Tracheal epithelial cell (primary cell): ENCODE data around the gene LRRC42. TPM values are rescaled to one million over a fixed set of nuclear protein-coding genes. Genes with fewer than 3 reads are reported as not detected.

Experiments
- total RNA-seq: library from RNA; depleted of rRNA; stranded (reverse); fragments of >200 nt; gene quantifications from 2 replicates; pipeline ENCODE4 v1.2.1, GENCODE V29; 2014

Gene LRRC42
- total RNA-seq: 50.7 and 52.3 TPM in 2 replicates

GRCh38 chr1:53946252-53947171 lies at the start of gene LRRC42:
Gene LRRC42 (plus strand): TSS chr1:53946350. CDS start chr1:53952000, 5,650 bp downstream.

DNA sequence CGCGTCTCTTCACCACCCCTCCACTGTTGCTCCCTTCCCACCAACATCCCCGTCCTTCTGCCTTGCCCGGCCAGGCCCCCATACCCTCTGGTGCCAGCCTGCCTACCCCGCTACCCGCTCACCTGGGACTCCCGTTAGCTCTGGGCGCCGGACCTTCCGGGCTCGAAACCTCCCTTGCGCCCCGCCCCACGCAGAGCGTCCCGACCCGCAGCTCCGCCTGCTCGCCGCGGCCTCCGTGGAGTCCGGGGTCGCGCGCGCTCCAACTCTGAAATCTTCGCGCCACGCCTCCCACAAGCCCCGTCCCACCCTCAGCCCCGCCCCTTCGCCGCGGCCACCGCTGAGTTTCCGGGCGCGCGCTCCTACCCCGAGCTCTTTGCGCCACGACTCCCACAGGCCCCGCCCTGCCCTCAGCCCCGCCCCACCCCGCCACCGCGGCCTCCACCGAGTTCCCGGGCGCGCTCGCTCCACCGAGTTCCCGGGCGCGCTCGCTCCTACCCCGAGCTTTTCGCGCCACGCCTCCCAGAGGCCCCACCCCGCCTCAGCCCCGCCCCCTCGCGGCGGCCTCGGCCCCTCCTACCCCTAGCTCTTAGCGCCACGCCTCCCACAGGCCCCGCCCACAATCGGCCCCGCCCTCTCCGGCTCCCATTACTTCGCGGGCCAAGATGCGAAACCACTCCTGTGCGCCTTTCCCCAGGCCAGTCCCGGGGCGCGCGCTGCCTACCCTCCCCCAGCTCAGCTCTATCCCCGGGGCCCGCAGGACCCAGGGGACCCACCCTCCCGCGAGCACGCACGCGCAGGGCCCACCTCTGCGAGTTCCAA lies 508 bp upstream of the LRRC42 start, which contains the start of gene IFT25:
IFT25 (minus strand) TSS at position 267 of the 819 bp plus-strand sequence. CDS start 5,617 bp downstream, outside the sequence.

Other genes with a start within 250 kb of the LRRC42 start
- 0.24 TPM in 1 of 2 replicates, not detected in the other for gene GLIS1, start 207.2 kb upstream of the LRRC42 start, total RNA-seq
- gene NDC1, start 108.1 kb upstream of the LRRC42 start, total RNA-seq: 20.2 and 24.7 TPM in 2 replicates
- 16.4 and 27.7 TPM in 2 replicates for gene YIPF1, start 56.6 kb upstream of the LRRC42 start, total RNA-seq
- gene DIO1, start 52.2 kb upstream of the LRRC42 start, total RNA-seq: not detected in 2 replicates
- 10.9 and 12.3 TPM in 2 replicates for gene IFT25, start 651 bp upstream of the LRRC42 start, total RNA-seq
- gene LDLRAD1, start 71.8 kb downstream of the LRRC42 start, total RNA-seq: under 0.01 and 0.64 TPM in 2 replicates
- gene TMEM59, start 106.9 kb downstream of the LRRC42 start, total RNA-seq: 215 and 300 TPM in 2 replicates
- gene TCEANC2, start 107.3 kb downstream of the LRRC42 start, total RNA-seq: 2.2 and 3.0 TPM in 2 replicates
- not detected in 2 replicates for gene CDCP2, start 206.7 kb downstream of the LRRC42 start, total RNA-seq